HG02973 (cell line): Measurements from ENCODE around the gene ZNF418.
"Not testable (repeated sequence)": the region's sequence is repeated elsewhere in the genome, so short reads cannot be mapped to it uniquely, and the experiment has no call there.

Experiments
- ATAC-seq: cut with Tn5 transposase; IDR thresholded peaks from one replicate; pipeline ENCODE4 v1.9.1; 2021; ENCODE audit warnings: moderate library complexity; ENCODE audit not compliant: unreplicated experiment

Gene ZNF418

DNA sequence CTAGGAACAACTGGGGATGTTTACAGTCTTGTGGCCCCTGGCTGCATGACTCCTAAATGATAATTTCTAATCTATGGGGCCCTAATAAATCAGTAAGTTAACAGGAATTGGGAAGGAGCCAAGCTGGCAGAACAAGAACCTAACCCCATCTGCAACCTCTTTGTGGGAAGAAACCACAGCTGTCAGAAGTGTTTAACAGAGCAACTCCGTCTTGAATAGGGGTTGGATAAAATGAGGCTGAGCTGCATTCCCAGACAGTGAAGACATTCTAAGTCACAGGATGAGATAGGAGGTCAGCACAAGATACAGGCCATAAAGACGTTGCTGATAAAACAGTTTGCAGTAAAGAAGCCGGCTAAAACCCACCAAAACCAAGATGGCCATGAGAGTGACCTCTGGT is 44.5 kb downstream of the ZNF418 start:
- not testable (repeated sequence) for ATAC-seq

DNA sequence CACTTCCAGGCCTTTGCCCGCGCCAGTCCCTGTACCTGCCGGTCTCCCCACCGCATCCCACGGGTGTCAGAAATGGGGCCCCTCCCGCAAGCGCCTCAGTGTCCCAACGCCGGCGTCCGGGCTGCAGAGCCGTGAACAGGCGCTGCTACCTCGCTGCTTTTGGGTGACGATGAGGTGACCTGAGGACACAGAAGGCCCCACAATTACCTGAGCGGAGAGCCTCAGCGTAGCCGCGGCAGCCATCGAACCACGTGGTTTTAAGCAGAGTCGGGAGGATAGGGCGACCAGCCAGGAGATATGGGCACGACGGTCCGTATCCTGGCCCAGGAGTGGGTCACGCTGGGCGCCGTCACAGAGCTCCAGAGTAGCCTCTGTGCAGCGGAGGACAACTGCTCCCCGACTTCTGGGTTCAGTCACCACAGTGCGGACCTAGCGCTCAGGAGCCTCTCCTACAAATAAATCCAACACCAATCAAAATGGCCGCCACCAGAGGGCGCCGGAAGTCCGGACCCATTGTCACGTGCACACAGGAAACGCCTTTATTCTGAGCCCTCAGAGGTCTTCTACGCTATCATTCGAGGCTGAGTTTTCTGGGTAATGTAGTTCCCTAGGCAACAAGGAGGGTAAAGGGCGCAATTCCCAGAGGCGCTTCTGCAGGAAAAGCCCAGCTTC is 46.5 kb downstream of the ZNF418 start, which contains the start of gene ZNF814:
ZNF814 (minus strand) TSS at position 478 of the 672 bp plus-strand sequence; CDS start at position 243, 235 bp downstream.
- ATAC-seq, result no peak

GRCh38 chr19:57888107-57888559 is 47.1 kb downstream of the ZNF418 start:
- ATAC-seq, result no peak

- no peak for ATAC-seq
These were observed 47.8 kb downstream of the ZNF418 start for GRCh38 chr19:57887195-57887941.

DNA sequence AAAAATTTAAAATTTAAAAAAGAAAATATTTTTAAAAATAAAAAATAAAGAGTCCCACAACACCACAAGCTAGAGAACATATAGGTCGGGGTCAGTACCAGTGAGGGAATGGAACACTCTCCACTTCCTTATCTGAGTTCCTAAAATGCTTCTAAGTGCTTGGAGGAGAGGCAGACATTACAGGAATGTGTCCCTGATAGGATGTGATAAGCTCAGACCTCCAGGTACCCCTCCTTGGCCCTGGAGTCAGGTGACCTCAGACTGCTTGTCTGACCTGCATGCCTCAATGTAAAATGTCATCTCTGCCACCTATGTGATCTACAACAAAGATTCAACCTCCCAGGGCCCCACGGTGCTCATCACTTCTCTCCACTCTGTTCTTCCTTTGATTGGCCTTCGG is 49.2 kb downstream of the ZNF418 start:
- no peak for ATAC-seq

GRCh38 chr19:57873883-57874799 is 61.1 kb downstream of the ZNF418 start:
- ATAC-seq, result not testable (repeated sequence)

GRCh38 chr19:57872450-57872849 is 62.8 kb downstream of the ZNF418 start:
- no peak for ATAC-seq
